ES-I3 (cell line): ENCODE measurements around the gene SUDS3.
"Not testable (repeated sequence)": the region's sequence is repeated elsewhere in the genome, so short reads cannot be mapped to it uniquely, and the experiment has no call there.

Experiments used
- H3K36me3 ChIP-seq: 2 replicates; pipeline ENCODE4 v1.6.1; 2013; ENCODE audit warnings: mild to moderate bottlenecking, low read length, control low read depth, moderate library complexity; ENCODE audit not compliant: insufficient read depth
- H3K4me1 ChIP-seq: 2 replicates; pipeline ENCODE4 v1.6.1; 2013; ENCODE audit warnings: mild to moderate bottlenecking, control low read depth, low read length; ENCODE audit not compliant: insufficient read depth
- H3K9ac ChIP-seq: 2 replicates; pipeline ENCODE4 v1.6.1; 2013; ENCODE audit warnings: low read depth, mild to moderate bottlenecking, low read length, moderate library complexity
- H3K9me3 ChIP-seq: 2 replicates; pipeline ENCODE4 v1.6.1; 2013; ENCODE audit warnings: mild to moderate bottlenecking, low read length, moderate library complexity; ENCODE audit not compliant: control insufficient read depth, insufficient read depth

SUDS3 gene

DNA sequence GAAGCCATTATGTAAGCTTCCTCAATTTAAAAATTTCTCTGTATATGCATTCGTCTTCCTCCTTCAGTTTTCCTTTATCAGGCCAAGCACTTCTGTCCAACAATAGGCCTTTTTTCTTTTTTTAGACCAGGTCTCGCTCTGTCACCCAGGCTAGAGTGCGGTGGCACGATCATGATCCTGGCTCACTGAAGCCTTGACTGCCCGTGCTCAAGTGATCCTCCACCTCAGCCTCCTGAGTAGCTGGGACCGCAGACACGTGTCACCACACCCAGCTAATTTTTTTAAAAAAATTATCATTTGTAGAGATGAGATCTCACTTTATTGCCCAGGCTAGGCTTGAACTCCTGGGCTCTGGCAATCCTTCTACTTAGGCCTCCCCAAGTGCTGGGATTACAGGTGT lies 29.5 kb upstream of the SUDS3 start:
- Histone ChIP-seq H3K9ac (no peak overlapping the region), H3K4me1 (peaks cover 10% of the 10 kb centered on the region; the same call in 1 of the 2 replicates), H3K36me3 (0 out of 2 replicates have a peak, but pooled peaks cover 3% of the 10 kb centered on the region), H3K9me3 (no peaks in the 10 kb centered on the region)

DNA sequence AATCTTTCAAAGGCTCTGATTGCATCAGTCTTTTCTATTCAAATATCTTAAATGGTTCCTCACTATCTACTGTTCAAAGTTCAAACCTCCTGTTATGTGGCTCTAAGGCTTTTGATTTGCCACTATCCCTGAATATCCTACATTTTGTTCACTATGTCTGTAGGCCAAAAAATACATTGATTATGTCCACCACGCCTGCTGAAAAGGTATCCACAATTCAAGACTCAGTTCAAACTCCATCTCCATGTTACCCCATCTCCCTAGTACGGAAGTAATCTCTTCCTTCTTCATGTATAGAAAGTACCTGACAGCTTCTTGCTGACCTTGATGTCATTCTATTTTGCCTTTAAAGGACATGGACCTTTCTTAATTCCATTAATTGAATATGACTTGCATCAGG lies 28.4 kb upstream of the SUDS3 start:
- no peaks in the 10 kb centered on the region for H3K9me3 ChIP-seq
- no peak overlapping the region for H3K9ac ChIP-seq
- H3K36me3 ChIP-seq, result no peaks in the 10 kb centered on the region
- H3K4me1 ChIP-seq, result peaks cover 10% of the 10 kb centered on the region; the same call in 1 of the 2 replicates

DNA sequence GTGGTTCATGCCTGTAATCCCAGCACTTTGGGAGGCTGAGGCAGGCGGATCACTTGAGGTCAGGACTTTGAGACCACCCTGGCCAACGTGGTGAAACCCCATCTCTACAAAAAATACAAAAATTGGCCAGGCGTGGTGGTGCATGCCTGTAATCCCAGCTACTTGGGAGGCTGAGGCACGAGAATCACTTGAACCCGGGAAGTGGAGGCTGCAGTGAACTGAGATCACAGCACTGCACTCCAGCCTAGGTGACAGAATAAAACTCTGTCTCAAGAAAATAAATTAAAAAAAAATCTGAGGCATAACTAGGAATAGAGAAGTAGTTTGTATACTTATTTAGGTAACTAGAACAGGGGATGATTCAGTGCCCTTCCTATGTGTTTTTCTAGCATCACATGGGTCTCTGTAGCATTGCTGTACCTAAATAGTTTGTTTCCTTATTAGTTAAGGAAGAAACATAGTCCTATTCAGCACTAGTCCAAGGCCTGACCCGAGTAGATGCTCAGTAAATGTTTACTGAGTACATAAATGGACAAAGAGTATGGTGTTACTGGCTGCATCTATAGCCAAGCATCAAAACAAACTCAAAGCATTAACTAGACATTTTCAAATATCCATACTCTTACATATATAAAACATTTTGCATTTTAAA lies 25.3 kb upstream of the SUDS3 start:
- Histone ChIP-seq H3K9me3 (peaks cover 3% of the 10 kb centered on the region), H3K9ac (no peak overlapping the region), H3K4me1 (no peaks in the 10 kb centered on the region), H3K36me3 (no peaks in the 10 kb centered on the region)

DNA sequence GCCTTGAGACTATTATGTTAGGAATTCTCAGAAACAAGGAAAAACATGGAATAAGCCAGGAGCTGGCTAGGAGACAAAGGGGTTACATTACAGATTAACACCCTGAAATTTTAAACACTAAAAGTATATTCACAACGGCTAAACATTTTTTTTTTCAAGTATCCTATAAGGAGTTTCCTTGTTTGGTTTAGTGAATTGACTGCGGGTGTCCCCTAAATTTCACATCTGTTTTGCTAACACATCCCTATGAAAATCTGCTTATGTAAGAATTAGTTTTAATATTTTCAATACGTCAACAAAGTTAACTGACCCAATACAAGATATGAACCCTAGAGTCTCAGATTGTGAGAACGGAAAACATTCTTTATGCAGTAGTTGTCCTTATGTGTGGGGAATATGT lies 22.6 kb upstream of the SUDS3 start:
- Histone ChIP-seq H3K9me3 (peaks cover 3% of the 10 kb centered on the region), H3K4me1 (peaks cover 2% of the 10 kb centered on the region; the same call in 1 of the 2 replicates), H3K9ac (no peak overlapping the region), H3K36me3 (no peaks in the 10 kb centered on the region)

DNA sequence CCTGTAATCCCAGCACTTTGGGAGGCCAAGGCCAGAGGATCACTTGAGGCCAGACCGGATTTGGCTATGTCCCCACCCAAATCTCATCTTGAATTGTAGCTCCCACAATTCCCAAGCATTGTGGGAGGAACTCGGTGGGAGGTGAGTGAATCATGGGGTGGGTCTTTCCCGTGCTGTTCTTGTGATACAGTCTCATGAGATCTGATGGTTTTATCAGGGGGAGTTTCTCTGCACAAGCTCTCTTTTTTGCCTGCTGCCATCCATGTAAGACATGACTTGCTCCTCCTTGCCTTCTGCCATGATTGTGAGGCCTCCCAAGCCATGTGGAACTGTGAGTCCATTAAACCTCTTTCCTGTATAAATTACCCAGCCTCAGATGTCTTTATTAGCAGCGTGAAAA lies 21.9 kb upstream of the SUDS3 start:
- peaks cover 10% of the 10 kb centered on the region for H3K4me1 ChIP-seq
- not testable (repeated sequence) for H3K9me3 ChIP-seq

DNA sequence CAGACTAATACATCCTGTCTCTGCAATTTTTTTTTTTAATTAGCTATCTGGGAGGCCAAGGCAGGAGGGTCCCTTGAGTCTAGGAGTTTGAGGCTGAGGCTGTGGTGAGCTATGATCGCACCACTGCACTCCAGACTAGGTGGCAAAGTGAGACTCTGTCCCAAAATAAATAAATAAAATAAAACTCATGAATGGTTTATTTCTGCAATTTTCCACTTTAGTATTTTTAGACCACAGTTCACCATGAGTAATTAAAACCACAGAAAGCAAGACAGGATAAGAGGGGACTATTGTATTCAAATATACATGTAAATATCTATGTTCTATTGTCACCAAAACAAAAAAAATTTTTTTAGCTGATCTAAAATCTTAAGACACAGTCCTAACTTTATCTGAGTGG lies 21.5 kb upstream of the SUDS3 start:
- Histone ChIP-seq H3K4me1 (peaks cover 12% of the 10 kb centered on the region), H3K36me3 (no peaks in the 10 kb centered on the region), H3K9me3 (peaks cover 3% of the 10 kb centered on the region), H3K9ac (no peak overlapping the region)

More for the DNA sequence above, 21.9 kb upstream of the SUDS3 start:
- H3K9ac ChIP-seq, H3K36me3 ChIP-seq: not testable (repeated sequence)

DNA sequence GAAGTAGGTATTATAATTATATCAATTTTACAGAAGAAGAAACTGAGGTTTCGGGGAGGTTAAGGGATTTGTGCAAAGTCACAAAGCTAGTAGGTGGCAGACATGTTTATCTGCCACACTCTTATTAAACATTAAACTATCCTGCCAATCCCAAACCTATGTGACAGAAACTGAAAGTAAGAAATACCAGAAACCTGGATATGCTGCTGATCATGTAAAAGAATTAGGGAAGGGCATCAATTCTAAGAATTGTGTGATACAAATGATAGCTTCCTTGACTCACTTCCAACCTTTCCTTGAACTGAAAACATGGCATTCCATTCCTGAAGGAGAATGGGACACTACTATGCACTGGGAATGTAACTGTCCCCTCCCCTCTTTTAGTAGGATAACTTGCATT lies 20.5 kb upstream of the SUDS3 start:
- Histone ChIP-seq H3K9me3 (peaks cover 3% of the 10 kb centered on the region), H3K4me1 (peaks cover 15% of the 10 kb centered on the region), H3K36me3 (no peaks in the 10 kb centered on the region), H3K9ac (no peak overlapping the region)

DNA sequence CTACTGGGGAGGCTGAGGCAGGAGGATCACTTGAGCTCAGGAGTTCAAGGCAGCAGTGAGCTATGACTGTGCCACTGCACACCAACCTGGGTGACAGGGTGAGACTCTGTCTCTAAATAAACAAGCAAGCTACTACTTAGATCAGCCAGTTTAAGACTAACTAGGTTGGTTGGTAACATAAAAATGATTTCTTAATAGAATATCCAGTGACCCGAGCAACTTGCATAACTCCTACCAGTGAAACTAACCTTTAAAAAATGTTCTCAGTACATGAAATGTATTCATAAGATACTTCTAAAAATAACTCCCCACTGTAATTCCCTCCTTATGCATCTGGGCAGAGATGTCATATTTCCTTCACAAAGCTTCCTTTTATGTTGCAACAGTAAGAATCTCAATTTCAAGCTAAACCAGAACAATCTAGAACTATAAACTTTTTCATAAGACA lies 19.5 kb upstream of the SUDS3 start:
- Histone ChIP-seq H3K9me3 (peaks cover 3% of the 10 kb centered on the region), H3K36me3 (no peaks in the 10 kb centered on the region), H3K9ac (no peak overlapping the region), H3K4me1 (peaks cover 18% of the 10 kb centered on the region)

DNA sequence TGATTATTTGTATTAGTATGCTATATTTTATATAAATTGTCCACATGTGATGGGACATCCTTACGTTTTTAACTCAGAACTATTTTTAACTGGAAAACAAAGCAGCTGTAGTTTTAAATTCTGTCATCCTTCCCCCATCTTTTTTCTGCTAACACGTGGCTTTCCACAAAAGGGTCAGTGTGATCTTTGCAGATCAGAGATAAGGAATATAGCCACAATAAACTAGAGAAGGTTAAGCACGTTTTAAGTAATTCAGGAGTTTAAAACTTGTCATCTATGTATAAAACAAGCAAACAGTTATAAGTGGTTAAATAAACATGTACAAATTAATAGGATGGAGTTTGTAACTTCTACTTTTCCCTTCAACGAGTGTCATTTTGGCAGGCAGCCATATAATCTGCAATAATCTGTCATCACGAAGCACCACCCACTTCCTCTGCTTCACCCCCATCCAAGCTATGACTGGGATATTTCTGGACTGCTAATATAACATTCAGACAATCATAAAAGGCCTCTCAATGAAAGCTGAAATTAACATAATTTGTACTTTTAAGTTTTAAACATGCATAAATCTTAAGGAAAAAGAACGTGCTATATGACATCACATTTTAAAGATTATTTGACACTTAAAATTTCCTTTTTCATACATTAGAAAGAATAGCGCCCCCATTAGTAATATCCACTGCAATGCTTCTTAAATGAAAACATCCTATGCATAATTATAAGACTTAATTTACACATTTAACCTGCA lies 18.9 kb upstream of the SUDS3 start:
- Histone ChIP-seq H3K9me3 (peaks cover 3% of the 10 kb centered on the region), H3K9ac (no peak overlapping the region), H3K36me3 (no peaks in the 10 kb centered on the region), H3K4me1 (peaks cover 18% of the 10 kb centered on the region)

DNA sequence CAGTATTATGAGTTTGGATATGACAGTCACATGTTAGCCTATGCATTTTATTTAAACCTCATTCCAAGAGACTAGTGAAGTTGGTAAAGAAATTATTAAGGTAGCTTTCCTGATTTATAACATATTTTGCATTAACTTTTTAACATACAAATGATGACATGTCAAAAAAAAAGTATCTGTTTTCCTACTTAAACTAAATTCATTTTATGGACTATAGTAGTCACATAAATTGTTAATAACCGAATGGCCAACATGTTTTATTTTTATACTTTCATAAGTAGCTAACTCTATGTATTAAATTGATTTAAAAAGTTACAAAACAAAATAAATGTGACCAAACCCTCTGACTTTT lies 18.4 kb upstream of the SUDS3 start:
- H3K9me3 ChIP-seq, result peaks cover 3% of the 10 kb centered on the region
- no peak overlapping the region for H3K9ac ChIP-seq
- H3K4me1 ChIP-seq, result peaks cover 18% of the 10 kb centered on the region
- no peaks in the 10 kb centered on the region for H3K36me3 ChIP-seq

DNA sequence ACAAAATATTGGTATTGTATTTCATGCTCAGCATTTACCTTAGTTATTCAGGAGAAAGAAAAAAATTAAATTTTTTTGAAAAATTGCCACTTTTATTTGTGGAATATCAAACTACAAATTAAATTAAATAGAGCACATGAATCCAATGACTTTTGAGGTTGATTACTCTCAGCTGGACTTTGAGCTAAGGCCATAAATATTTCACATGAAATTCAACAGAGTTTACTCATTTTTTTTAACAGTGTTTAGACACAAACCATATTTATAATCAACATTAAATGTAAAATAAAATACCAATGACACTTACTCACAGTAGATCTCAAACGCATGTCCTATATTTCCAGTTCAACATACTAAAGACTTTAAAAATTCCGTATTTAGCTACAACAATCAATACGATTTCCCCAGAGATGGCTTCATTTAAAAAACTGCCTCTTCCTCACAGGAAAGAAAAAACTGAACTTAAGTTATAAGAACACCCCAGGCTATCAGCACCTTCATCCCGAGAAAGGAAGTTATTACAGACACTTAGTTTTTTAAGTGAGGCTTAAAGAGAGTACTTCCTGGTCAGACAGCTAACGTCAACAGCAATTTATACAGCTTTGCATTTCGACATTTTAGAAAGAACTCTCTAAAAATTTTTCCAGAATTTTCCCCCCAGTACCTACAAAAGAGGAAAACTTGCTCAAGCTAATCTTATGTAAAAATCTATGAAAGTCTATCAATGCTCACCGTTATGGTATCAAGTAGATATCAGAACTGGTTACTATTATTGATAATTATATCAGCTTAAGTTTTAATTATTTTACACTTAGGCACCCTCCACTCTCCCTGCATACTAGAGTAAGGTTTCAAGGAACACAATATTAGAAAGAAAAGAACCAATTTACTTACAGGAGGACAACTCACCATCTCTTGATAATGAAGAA lies 17.5 kb upstream of the SUDS3 start:
- Histone ChIP-seq H3K36me3 (no peaks in the 10 kb centered on the region), H3K4me1 (peaks cover 18% of the 10 kb centered on the region), H3K9ac (no peak overlapping the region), H3K9me3 (peaks cover 3% of the 10 kb centered on the region)

DNA sequence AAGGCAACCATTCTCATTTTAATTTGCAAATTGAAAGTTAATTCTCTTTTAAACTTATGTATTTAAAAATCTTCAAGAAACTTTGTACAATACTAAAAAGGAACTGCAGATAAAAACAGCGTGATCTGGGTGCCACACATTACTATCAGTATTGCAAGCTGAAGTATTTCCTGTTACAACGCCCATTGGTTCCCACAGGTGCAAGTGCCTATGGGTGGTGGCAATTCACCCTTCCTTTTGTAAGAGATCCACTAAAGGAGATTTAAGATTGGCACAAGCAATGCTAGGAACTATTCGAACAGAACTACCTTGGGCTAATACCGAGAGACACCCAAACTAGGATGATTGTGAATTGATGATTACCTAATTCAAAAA lies 16.8 kb upstream of the SUDS3 start:
- Histone ChIP-seq H3K36me3 (no peaks in the 10 kb centered on the region), H3K9ac (no peak overlapping the region), H3K9me3 (no peaks in the 10 kb centered on the region; the same call in 1 of the 2 replicates), H3K4me1 (peaks cover 18% of the 10 kb centered on the region)

DNA sequence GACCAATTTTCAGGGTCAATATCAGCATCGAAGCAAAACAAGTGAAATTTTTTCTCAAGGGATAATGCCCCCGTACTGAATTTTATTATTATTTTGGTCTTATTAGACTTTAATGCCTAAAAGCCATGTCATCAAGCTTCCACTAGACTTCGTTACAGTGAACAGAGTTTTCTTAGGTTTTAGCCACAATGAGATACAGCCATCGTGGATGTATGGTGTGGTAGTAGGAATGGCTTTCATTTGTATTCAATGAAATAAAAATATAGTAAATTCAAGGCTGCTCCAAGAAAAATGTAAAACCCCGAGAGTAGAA lies 15.3 kb upstream of the SUDS3 start:
- H3K36me3 ChIP-seq, result no peaks in the 10 kb centered on the region
- H3K9me3 ChIP-seq, result no peaks in the 10 kb centered on the region
- H3K9ac ChIP-seq, result no peak overlapping the region
- H3K4me1 ChIP-seq, result peaks cover 18% of the 10 kb centered on the region

DNA sequence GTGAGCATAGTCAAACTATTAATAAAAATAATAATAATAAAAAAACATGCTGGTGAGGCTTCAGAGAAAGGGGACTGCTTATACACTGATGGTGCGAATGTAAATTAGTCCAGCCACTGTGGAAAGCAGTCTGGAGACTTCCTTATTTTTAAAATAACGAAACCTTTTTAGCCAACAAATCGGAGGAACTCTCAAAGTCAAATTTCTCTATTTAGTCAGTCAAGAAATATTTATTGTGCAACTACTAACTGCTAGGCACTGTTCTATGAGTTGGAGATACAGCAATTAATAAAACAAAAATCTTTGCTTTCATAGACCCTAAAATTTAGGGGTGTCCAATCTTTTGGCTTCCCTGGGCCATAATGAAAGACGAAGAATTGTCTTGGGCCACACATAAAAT lies 14.5 kb upstream of the SUDS3 start:
- Histone ChIP-seq H3K9me3 (no peaks in the 10 kb centered on the region), H3K9ac (no peak overlapping the region), H3K4me1 (peaks cover 18% of the 10 kb centered on the region)

More for the DNA sequence above, 14.5 kb upstream of the SUDS3 start:
- H3K36me3 ChIP-seq, result no peaks in the 10 kb centered on the region
